SK-N-SH treated with all-trans-retinoic acid at 6 μM for 48 hours (cell line): ENCODE results near the gene FAR2.

ENCODE experiments used
- ATAC-seq: fragments of 200-7000 bp; cut with Tn5 transposase; 3 replicates; pipeline ENCODE4 v1.9.1; 2020; ENCODE audit warnings: mild to moderate bottlenecking, moderate library complexity
- ARNTL ChIP-seq: fragments of 450-650 bp; formaldehyde crosslinking; IDR thresholded peaks from 2 replicates; pipeline ENCODE4 v1.5.0; 2020; ENCODE audit warnings: low read depth, mild to moderate bottlenecking, moderate library complexity, borderline replicate concordance
- BACH2 ChIP-seq: fragments of 250-450 bp; sonication (Bioruptor Pico); IDR thresholded peaks from 2 replicates; pipeline ENCODE4 v1.9.0; 2021; ENCODE audit warnings: mild to moderate bottlenecking, borderline replicate concordance
- CREB5 ChIP-seq: fragments of 250-450 bp; sonication (Bioruptor Pico); IDR thresholded peaks from 2 replicates; pipeline ENCODE4 v1.5.1; 2020; ENCODE audit warnings: low read depth, mild to moderate bottlenecking, moderate library complexity
- CSDC2 ChIP-seq: fragments of 250-450 bp; sonication (Bioruptor Pico); IDR thresholded peaks from 2 replicates; pipeline ENCODE4 v1.5.0; 2020; ENCODE audit warnings: mild to moderate bottlenecking, moderate library complexity
- CSRNP3 ChIP-seq: fragments of 250-450 bp; sonication (Bioruptor Pico); IDR thresholded peaks from 2 replicates; pipeline ENCODE4 v1.5.1; 2021; ENCODE audit warnings: mild to moderate bottlenecking, moderate library complexity
- ESRRG ChIP-seq: fragments of 250-450 bp; sonication (Bioruptor Pico); IDR thresholded peaks from 2 replicates; pipeline ENCODE4 v1.6.1; 2021; ENCODE audit warnings: mild to moderate bottlenecking
- GLIS3 ChIP-seq: fragments of 250-450 bp; sonication (Bioruptor Pico); IDR thresholded peaks from 2 replicates; pipeline ENCODE4 v1.5.0; 2020; ENCODE audit warnings: mild to moderate bottlenecking, moderate library complexity
- ISL1 ChIP-seq: fragments of 250-450 bp; sonication (Bioruptor Pico); IDR thresholded peaks from 2 replicates; pipeline ENCODE4 v2.1.2; 2022; ENCODE audit warnings: mild to moderate bottlenecking, moderate library complexity
- OSR1 ChIP-seq: fragments of 250-450 bp; sonication (Bioruptor Pico); IDR thresholded peaks from 2 replicates; pipeline ENCODE4 v1.8.0; 2022; ENCODE audit warnings: moderate library complexity, mild to moderate bottlenecking, inconsistent platforms
- PATZ1 ChIP-seq: fragments of 250-450 bp; sonication (Bioruptor Pico); IDR thresholded peaks from 2 replicates; pipeline ENCODE4 v1.8.0; 2020; ENCODE audit warnings: mild to moderate bottlenecking, moderate library complexity, borderline replicate concordance
- POU6F1 ChIP-seq: fragments of 250-450 bp; sonication (Bioruptor Pico); IDR thresholded peaks from 2 replicates; pipeline ENCODE4 v1.8.0; 2021; ENCODE audit warnings: low read depth, mild to moderate bottlenecking, moderate library complexity, borderline replicate concordance
- PPARA ChIP-seq: fragments of 250-450 bp; sonication (Bioruptor Pico); IDR thresholded peaks from 2 replicates; pipeline ENCODE4 v1.5.0; 2020; ENCODE audit warnings: mild to moderate bottlenecking, borderline replicate concordance
- RARB ChIP-seq: fragments of 250-450 bp; sonication (Bioruptor Pico); IDR thresholded peaks from 2 replicates; pipeline ENCODE4 v1.8.0; 2021; ENCODE audit warnings: mild to moderate bottlenecking, moderate library complexity
- SNAI2 ChIP-seq: fragments of 250-450 bp; sonication (Bioruptor Pico); IDR thresholded peaks from 2 replicates; pipeline ENCODE4 v1.5.0; 2020; ENCODE audit warnings: mild to moderate bottlenecking, moderate library complexity
- TCF4 ChIP-seq: fragments of 250-450 bp; sonication (Bioruptor Pico); IDR thresholded peaks from 2 replicates; pipeline ENCODE4 v1.8.0; 2021; ENCODE audit warnings: mild to moderate bottlenecking, moderate library complexity, borderline replicate concordance
- TOX ChIP-seq: fragments of 250-450 bp; sonication (Bioruptor Pico); IDR thresholded peaks from 2 replicates; pipeline ENCODE4 v1.8.0; 2021; ENCODE audit warnings: mild to moderate bottlenecking, moderate library complexity, borderline replicate concordance
- TSHZ2 ChIP-seq: fragments of 250-450 bp; sonication (Bioruptor Pico); IDR thresholded peaks from 2 replicates; pipeline ENCODE4 v1.5.0; 2020; ENCODE audit warnings: mild to moderate bottlenecking, moderate library complexity
- ZFP3 ChIP-seq: fragments of 250-450 bp; sonication (Bioruptor Pico); IDR thresholded peaks from 2 replicates; pipeline ENCODE4 v1.5.0; 2020; ENCODE audit warnings: mild to moderate bottlenecking, moderate library complexity
- ZFP30 ChIP-seq: fragments of 450-650 bp; formaldehyde crosslinking; IDR thresholded peaks from 2 replicates; pipeline ENCODE4 v1.5.0; 2022; ENCODE audit warnings: mild to moderate bottlenecking, moderate library complexity
- ZNF565 ChIP-seq: fragments of 450-650 bp; formaldehyde crosslinking; conservative IDR thresholded peaks from 2 replicates; pipeline ENCODE4 v1.5.0; 2020; ENCODE audit warnings: low read depth, mild to moderate bottlenecking, moderate library complexity
- ZNF8 ChIP-seq: fragments of 450-650 bp; formaldehyde crosslinking; IDR thresholded peaks from 2 replicates; pipeline ENCODE4 v1.5.0; 2020; ENCODE audit warnings: mild to moderate bottlenecking, moderate library complexity

FAR2 gene

GRCh38 chr12:29306266-29306665 lies 157.2 kb downstream of the FAR2 start:
- no peak for ATAC-seq
- TF ChIP-seq TCF4 (CRISPR knock-in tag) (no peak), RARB (CRISPR knock-in tag) (no peak), CSRNP3 (CRISPR knock-in tag) (no peak), TOX (CRISPR knock-in tag) (no peak), PATZ1 (no peak), POU6F1 (no peak)

GRCh38 chr12:29306682-29307081 lies 157.6 kb downstream of the FAR2 start:
- TF ChIP-seq BACH2 (CRISPR knock-in tag) = no peak
- TF ChIP-seq SNAI2 = no peak
- no peak for TF ChIP-seq ZNF565 (CRISPR knock-in tag)
- no peak for TF ChIP-seq ISL1 (CRISPR knock-in tag)
- no peak for TF ChIP-seq CSDC2 (CRISPR knock-in tag)
- no peak for TF ChIP-seq ESRRG (CRISPR knock-in tag)
- no peak for TF ChIP-seq ZFP30
- no peak for TF ChIP-seq POU6F1
- no peak for ATAC-seq

GRCh38 chr12:29309320-29309902 lies 160.3 kb downstream of the FAR2 start:
- ATAC-seq = peak; percentile 62; the same call in 1 of the 3 replicates
- TF ChIP-seq SNAI2 (no peak), PPARA (CRISPR knock-in tag) (no peak), POU6F1 (no peak), CREB5 (CRISPR knock-in tag) (no peak), ZFP3 (no peak), ESRRG (CRISPR knock-in tag) (no peak), GLIS3 (no peak), OSR1 (CRISPR knock-in tag) (no peak), ISL1 (CRISPR knock-in tag) (no peak), ZNF8 (no peak), ZFP30 (no peak), BACH2 (CRISPR knock-in tag) (no peak)

GRCh38 chr12:29310899-29311298 lies 161.8 kb downstream of the FAR2 start:
- ATAC-seq = no peak
- TF ChIP-seq BACH2 (CRISPR knock-in tag) = no peak
- no peak for TF ChIP-seq PATZ1
- TF ChIP-seq ZNF565 (CRISPR knock-in tag) = no peak
- no peak for TF ChIP-seq ARNTL (CRISPR knock-in tag)
- TF ChIP-seq TOX (CRISPR knock-in tag) = no peak
- no peak for TF ChIP-seq ESRRG (CRISPR knock-in tag)
- no peak for TF ChIP-seq TCF4 (CRISPR knock-in tag)
- no peak for TF ChIP-seq ZFP3
- TF ChIP-seq ZFP30 = no peak
- no peak for TF ChIP-seq TSHZ2 (CRISPR knock-in tag)
- TF ChIP-seq OSR1 (CRISPR knock-in tag) = no peak
- no peak for TF ChIP-seq CSDC2 (CRISPR knock-in tag)
